HG02852 (cell line): ENCODE measurements around the gene UBE2G1.

ENCODE experiments used
- ATAC-seq: cut with Tn5 transposase; IDR thresholded peaks from one replicate; pipeline ENCODE4 v1.9.1; 2021; ENCODE audit warnings: mild to moderate bottlenecking, moderate library complexity; ENCODE audit not compliant: unreplicated experiment

UBE2G1 gene

GRCh38 chr17:4309897-4310296, 56.6 kb downstream of the UBE2G1 start:
- no peak for ATAC-seq

- no peak for ATAC-seq
Measured at GRCh38 chr17:4307179-4307930, 59.1 kb downstream of the UBE2G1 start.

DNA sequence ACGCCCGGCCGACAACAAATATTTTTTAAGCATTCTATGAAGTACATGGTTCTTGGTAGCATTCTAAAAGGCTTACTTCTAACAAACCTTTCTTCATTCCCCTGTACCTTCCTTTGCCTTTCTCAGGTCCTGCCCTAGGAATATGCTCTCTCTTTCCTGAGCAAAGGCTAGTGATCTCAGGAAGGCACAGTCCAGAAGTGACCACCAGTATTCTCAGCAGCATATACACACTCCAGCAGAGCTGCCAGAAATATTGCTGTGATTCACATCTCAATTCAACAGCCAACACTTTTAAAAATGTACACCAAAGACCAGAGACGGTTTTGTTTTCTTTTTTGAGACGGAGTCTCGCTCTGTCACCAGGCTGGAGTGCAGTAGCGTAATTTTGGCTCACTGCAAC, 61.3 kb downstream of the UBE2G1 start:
- ATAC-seq = no peak

- no peak for ATAC-seq
Measured at GRCh38 chr17:4304417-4305027, 62.0 kb downstream of the UBE2G1 start.

DNA sequence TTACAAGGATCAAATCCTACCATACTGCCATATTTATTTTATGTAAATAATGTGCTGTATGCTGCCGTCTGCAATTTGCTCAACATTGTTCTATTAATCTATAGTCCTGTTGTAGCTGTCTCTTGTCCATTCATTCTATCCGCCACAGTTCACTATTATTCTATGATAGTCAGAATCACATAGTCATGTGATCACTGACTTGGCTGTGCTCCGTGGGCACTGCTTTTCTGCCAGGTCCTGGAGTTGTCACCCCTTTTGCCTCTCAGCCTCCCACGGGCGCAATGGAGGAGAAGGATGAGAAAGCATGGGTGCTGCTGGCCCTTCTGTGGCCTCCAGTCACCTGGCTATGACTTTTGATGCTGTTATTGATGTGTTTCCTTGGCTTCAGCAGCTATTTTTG, 65.4 kb downstream of the UBE2G1 start:
- no peak for ATAC-seq

- no peak for ATAC-seq
Measured at GRCh38 chr17:4297351-4297750, 69.1 kb downstream of the UBE2G1 start.

DNA sequence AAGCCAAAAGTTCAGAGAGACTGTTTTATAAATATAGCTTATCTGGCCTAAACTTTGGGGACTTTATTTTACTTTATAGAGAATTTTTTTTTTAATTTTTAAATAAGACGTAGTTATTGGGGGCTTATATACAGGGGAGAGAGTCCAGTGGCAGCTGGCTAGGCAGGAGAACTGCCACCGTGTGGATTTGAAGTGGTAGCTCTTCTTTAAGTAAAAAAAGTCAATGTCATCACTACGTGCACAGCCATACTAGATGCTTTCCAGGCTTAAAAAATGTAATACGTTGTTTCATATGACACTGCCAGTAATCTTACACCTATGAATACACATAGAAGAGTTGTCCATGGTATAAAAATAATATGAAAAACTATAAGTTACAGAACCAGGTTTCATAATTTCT, 70.8 kb downstream of the UBE2G1 start:
- ATAC-seq = no peak

DNA sequence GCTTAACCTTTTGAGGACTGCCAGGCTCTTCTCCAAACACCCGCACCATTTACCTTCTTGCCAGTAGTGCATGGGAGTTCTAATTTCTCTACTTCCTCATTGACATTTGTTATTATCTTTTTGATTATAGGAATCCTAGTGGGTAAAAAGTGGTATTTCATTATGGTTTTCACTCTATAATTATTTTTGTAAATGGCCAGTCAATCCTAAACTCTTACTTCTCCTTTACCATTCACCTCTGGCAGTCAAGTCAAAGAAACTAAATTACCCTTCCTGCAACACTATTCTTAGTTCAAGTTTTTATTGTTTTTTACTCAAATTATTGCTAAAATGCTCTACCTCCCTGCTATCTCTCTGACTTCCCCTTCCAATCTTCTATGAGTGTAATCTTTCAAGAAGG, 72.9 kb downstream of the UBE2G1 start:
- no peak for ATAC-seq

DNA sequence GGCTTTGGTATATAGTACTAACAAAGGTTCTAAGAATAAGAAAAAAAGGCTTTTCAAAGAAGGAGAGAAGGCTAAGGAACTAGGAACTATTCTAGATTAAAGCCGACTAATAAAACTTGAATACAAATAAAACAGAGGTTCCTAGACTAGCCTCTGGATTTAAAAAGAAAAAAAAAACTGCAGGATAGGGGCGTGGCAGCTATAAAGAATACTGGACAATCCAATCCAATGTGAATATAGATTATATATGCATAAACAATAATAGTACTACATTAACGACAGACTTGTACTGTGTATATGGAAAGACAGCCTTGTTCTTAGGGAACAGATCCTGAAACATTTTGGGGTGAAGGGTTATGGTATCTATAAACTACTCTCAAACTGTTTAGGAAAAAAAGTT, 78.8 kb downstream of the UBE2G1 start:
- no peak for ATAC-seq

DNA sequence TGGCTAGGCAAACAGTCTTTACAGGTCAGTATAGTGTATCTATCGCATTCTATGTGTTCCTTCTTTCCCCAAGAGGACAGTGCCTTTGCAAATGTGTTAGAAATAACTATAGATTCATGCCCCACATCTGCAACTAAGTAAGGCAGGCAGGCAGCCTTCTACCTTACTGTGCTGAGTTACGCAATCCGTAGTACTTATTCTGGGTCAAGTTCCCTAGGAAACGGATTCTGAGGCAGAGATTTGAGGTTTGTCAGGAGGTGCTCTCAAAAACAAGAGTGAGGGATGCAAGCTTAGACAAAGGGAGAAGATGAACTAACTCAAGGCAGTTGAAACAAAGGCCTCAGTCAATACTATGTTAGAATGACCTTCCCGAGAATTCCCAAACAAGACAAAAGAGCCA, 90.0 kb downstream of the UBE2G1 start:
- ATAC-seq = no peak

DNA sequence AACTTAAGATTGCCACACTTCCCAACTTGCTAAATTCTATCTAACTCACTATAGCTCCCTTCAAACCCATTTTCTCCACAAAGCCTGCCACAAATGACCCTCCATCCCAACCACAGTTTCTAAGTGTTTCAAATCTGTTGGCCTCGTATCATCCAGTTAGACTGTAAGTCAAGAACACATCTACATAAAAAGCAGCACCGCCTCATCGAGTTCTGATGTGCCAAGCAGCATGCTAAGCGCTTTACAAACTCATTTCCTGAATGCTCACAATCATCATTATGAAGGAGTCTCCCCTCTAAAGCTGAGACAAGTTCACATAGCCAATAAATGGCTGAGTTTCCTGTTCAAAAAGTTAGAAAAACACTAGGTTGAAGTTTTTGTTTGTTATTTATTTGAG, 93.5 kb downstream of the UBE2G1 start:
- ATAC-seq = no peak

DNA sequence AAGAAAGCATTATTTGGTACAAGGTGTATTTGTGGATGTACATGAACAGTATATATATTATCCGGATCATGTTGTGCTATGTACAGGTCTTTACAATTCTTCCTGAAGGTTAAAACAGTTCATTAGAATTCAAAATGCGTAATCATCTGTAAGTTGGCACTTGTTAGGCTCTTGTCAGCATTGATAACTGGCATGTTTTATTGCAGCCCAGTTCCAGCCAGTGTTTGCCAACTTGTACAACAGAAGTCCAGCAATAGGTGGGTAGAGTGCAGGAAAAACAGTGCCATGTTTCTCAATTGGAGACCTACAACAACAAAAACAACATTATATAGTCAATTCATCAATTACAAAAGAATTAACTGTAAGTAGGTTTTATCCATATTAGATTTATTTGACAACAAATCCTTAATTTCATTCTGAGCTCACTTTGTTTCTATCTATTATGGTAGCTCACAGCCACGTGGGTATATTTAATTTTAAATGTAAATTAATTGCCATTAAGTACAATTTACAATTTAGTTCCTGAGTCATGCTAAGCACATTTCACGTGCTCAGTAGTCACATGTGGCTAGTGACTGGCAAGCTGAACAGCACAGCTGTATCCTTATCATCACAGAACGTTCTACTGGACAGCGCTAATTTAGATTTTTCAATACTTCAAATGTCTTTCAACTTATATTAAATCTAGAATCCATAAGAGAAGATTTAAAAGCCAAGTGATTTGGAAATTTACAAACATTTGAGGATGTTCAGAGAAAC, 94.1 kb downstream of the UBE2G1 start:
- ATAC-seq = no peak

GRCh38 chr17:4270736-4271135, 95.7 kb downstream of the UBE2G1 start:
- ATAC-seq = no peak

DNA sequence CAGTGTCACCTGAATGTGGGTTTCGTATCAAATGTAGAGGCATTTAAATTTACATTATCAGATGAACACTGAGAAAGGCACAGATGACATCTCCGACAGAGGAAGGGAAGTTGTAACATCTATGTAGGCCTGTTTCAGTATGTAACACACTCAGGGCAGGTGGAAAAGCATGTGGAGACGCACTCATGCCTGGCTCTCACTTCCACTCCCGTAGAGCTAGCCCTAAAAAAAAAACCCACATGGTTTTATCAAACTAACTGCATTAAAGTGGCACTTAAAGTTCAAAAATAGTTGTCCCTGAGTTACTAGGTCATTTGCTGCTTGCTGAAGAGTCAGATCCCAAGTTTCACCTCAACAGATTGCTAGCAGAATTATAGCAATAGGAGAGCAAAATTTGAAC, 96.6 kb downstream of the UBE2G1 start:
- ATAC-seq = no peak

DNA sequence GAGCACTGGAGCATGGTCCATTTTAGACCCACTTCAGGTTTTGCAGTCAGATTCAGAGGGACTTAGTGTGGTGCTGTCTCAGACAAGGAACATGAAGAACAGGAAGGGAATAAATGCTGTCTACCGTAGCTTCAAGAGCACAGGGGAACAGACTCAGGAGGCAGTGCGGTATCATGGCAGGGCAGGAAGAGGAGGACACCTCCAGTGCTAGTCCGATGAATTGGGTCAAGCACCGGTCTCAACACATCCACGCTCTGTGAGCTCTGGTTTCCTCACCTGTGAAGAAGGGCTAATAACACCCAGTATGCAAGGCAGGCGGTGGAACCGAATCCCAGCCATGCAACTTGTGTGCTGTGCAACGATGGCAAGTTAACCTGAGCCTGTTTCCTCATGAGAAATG, 99.1 kb downstream of the UBE2G1 start:
- ATAC-seq = no peak

GRCh38 chr17:4266550-4266949, 99.9 kb downstream of the UBE2G1 start:
- ATAC-seq = no peak

- peak; percentile 72 for ATAC-seq
Measured at GRCh38 chr17:4263282-4264215, 102.9 kb downstream of the UBE2G1 start, which contains the start of gene ANKFY1. ANKFY1 (minus strand) TSS chr17:4263979; CDS start chr17:4263941, 38 bp downstream.

- no peak for ATAC-seq
Measured at GRCh38 chr17:4262703-4263102, 103.8 kb downstream of the UBE2G1 start.

GRCh38 chr17:4261452-4261851, 105.0 kb downstream of the UBE2G1 start:
- no peak for ATAC-seq

DNA sequence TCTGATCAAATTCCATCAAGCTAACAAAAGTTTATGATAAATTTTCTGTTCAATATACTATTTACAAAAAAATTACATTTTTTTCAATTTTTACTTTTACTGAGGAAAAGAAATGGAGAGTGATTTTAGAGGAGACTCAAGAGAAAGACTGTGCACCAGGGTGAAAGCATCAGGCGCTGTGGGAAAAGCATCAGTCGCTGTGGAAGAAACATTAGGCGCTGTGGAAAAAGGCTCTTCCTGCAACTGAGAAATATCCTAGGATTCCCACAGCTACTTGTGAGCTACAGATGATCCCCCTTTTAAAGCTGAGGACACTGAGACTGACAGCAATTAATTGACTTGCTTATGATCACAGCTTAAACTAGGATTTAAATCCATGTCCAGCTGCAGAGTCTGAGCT, 107.6 kb downstream of the UBE2G1 start:
- ATAC-seq = no peak

- no peak for ATAC-seq
Measured at GRCh38 chr17:4256952-4257351, 109.5 kb downstream of the UBE2G1 start.
